ACHN (cell line): ENCODE measurements around the gene RDH8.
"Not testable (repeated sequence)": the region's sequence is repeated elsewhere in the genome, so short reads cannot be mapped to it uniquely, and the experiment has no call there.

ENCODE experiments used
- DNase-seq: peaks from one replicate; pipeline ENCODE4 v3.0.0-alpha.2; 2015
- in situ Hi-C: cut with HindIII; loops from 2 replicates; pipeline ENCODE4 v1.10.0; 2017; ENCODE audit warnings: low sequenced_read_pairs, low pct_ligation_motif_present, low pct_unique_long_range_greater_than_20kb

The RDH8 gene

GRCh38 chr19:10023096-10023495 lies 9.8 kb downstream of the RDH8 start:
- DNase-seq, in situ Hi-C loops: not testable (repeated sequence)

GRCh38 chr19:10026744-10027143 lies 13.5 kb downstream of the RDH8 start:
- DNase-seq: no peak
- in situ Hi-C loops: no loop called here

DNA sequence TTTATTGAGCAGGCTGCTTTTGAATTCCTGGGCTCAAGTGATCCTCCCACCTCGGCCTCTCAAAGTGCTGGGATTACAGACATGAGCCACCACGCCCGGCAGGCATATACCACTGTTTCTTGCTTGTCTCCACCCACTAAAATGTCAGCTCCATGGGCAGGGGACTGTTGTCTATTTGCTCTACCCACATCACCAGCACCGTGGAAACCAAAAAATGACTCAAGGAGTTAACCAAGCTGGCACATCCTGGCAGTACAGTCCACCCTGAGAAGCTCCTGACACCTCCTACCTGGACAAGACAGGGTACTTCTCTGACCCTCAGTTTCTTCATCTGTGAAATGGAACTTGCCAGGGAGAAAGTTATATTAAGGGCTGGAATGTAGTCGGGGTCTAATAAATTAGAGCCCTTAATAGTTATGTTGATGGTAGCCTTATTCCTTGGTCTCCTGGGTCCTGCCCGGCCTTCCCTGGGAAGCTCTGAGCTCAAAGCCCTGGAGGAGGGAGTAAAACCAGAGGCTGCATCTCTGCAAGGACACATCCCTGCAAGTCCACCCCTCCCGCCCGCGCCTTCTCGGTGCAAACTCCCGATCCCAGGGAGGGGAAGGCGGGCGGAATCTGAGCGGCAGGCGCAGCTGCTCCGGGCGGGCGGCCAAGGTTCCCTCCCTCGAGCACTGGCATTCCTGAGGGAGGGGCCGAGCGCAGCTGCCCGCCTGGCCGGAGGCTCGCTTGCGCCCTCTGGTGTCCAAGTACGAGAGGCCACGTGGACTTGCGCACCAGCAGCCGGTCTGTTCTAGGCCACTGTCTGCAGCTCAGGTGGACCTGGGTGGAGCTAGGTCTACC lies 14.1 kb downstream of the RDH8 start:
- peak; percentile 86 for DNase-seq
- in situ Hi-C loops: no loop called here

- in situ Hi-C loops: no loop called here
Measured at GRCh38 chr19:10033614-10034013, 20.3 kb downstream of the RDH8 start.

GRCh38 chr19:10036601-10037071 lies 23.4 kb downstream of the RDH8 start:
- in situ Hi-C loops: no loop called here
- DNase-seq: no peak

More at GRCh38 chr19:10033614-10034013, 20.3 kb downstream of the RDH8 start:
- DNase-seq: no peak

- no peak for DNase-seq
- in situ Hi-C loops: no loop called here
Measured at GRCh38 chr19:10037367-10037766, 24.1 kb downstream of the RDH8 start.

DNA sequence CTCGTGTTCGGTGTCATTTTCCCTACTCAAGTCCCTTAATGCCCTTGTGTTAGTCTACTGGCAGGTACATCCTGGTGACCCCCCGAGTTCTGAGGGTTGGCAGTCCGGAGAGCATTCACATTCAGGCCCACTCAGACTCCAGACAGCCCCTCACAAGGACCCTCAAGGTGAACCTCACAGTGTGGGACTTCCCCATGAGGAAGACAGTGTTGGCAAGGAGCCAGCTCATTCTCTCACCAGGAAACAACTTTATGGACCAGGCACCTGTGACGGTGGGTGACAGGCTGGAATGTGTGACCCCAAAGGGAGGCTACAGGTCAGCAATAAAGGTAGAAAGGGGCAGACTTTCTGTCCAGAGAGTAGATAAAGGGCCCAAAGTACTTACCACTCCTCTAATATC lies 24.5 kb downstream of the RDH8 start:
- DNase-seq: no peak

DNA sequence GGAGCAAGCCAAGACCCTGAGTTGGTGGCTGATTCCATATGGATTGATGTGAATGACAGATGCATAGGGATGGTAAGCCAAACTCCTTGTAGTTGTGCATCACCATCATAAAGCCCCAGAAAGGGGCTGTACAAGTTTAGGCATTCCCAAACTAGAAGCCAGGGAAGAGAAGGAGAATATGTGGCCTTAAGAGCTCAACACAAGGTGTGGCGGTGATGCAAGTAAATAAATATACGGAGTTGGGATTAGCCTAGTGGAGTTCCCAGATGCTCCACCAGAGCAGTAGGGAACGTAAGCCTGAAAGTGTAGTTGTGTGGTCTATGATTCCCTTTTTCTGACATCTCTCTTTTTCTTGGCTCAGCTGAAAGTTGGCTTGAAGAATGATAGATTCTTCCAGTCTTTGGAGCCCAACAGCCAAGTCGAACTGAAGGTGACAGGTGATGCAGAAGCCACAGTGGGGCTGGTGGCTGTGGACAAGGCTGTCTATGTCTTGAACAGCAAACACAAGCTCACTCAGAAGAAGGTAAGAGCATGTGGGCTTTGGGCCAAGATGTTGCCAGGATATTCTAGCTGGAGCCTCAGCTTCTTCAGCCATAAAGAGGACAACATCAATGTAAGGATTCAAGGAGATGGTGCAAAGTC lies 30.1 kb downstream of the RDH8 start:
- in situ Hi-C loops: no loop called here
- no peak for DNase-seq

More for the DNA sequence above, 24.5 kb downstream of the RDH8 start:
- in situ Hi-C loops: no loop called here

DNA sequence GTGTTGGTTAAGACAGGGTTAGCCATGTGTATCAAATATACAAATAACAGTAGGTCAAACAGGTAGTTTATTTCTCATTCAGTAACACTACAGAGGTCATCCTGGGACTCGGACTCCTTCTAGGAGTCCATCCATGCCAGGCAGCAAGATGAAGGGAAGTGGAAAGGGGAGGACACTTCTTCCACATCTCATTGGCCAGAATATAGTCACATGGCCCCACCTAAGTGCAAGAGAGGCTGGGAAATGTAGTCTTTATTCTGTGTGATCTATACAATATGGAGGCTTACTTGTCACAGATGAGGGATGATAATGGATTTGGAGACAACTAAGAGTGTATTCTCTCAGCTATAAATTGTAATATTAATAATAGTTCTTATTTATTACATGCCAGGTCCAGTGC lies 31.1 kb downstream of the RDH8 start:
- in situ Hi-C loops: no loop called here
- DNase-seq: peak; percentile 6

- in situ Hi-C loops: no loop called here
- no peak for DNase-seq
Measured at GRCh38 chr19:10045371-10045770, 32.1 kb downstream of the RDH8 start.

DNA sequence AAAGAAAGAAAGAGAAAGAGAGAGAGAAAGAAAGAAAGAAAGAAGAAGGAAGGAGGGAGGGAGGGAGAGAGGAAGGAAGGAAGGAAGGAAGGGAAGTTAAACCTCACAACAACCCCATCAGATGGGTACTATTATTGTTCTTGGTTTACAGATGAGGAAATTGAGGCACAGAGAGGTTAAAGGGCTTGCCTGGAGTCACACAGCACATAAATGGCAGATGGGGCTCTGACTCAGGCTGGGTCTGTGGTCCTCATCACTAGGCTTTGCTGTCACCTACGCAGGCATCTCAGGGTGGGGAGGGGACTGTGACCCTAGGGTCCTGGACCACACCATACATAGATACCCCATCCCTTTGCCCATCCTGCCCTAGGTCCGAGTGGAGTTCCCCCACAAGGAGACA lies 36.3 kb downstream of the RDH8 start:
- in situ Hi-C loops: no loop called here
- no peak for DNase-seq

- in situ Hi-C loops: no loop called here
- DNase-seq: no peak
Measured at GRCh38 chr19:10052602-10053360, 39.5 kb downstream of the RDH8 start.

DNA sequence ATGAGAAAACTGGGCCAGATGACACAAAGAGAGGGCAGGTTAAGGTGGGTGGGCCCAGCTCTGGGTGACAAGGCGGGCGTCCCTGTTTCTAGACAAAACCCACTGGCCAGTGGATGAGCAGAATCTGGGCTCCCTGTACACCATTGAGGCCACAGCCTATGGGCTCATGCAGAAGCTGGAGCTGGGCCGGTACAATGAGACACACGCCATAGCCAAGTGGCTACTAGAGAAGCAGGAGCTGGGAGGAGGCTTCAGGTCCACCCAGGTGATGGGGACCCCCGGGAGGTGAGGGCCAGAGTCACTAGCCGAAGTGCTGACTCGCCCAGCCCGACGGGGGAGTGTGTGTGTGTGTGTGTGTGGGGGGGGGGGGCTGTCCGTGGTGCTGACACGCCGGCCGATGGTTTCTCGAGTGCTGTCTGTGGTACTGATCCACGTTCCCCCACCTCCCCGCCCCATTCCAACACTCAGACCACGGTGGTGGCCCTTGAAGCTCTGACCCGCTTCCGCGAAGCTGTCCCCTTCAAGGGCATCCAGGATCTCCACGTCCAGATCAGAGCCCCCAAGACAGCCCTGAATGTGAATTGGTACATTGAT lies 48.5 kb downstream of the RDH8 start:
- peak; percentile 24 for DNase-seq
- in situ Hi-C loops: no loop called here

- DNase-seq: no peak
Measured at GRCh38 chr19:10068205-10068604, 54.9 kb downstream of the RDH8 start.

GRCh38 chr19:10069046-10069445 lies 55.8 kb downstream of the RDH8 start:
- DNase-seq: no peak
- in situ Hi-C loops: no loop called here

More at GRCh38 chr19:10068205-10068604, 54.9 kb downstream of the RDH8 start:
- in situ Hi-C loops: no loop called here

GRCh38 chr19:10070730-10071446 lies 57.6 kb downstream of the RDH8 start:
- in situ Hi-C loops: no loop called here
- DNase-seq: no peak
